ENCODE measurements around the gene LTBR.

DNA sequence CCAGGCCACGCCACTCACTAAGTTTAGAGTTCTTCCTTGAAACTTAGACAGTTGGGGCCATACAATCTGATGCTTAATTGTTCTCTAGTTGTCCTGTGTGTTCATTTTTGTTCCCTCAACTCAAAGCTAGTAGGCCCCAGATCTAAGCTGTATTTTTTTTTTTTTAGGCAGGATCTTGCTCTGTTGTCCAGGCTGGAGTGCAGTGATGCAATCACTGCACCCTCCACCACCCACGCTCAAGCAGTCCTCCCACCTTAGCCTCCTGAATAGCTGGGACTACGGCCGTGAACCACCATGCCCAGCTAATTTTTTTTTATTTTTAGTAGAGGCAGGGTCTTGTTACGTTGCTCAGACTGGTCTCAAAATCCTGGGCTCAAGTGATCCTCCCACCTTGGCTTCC, 49.6 kb upstream of the LTBR start:
- TF ChIP-seq POLR2AphosphoS5 (IDR thresholded peaks at IDR 0.05; ENCODE audit: low read depth, low read length) (no peak), POLR2A (IDR thresholded peaks at IDR 0.05; ENCODE audit: low read depth, low read length) (no peak), TAF1 (IDR thresholded peaks at IDR 0.05; ENCODE audit: borderline replicate concordance, low read depth, low read length) (no peak)

Measured in GM12892 (cell line).